Common myeloid progenitor, CD34-positive (primary cell): ENCODE results near the gene NT5C3A.
A peak's percentile ranks its signal among the peaks of the same experiment; 100 is the strongest.
"Not testable (repeated sequence)": the region's sequence is repeated elsewhere in the genome, so short reads cannot be mapped to it uniquely, and the experiment has no call there.

Source experiments
- CTCF ChIA-PET: fragments of 350-600 bp; sonication (Branson Sonifier 250); formaldehyde crosslinking; loops from one replicate; lab custom pipeline; 2021; ENCODE audit warnings: antibody characterized with exemption; lab: Charles Lee
- POLR2A ChIA-PET: fragments of 350-600 bp; sonication (Branson Sonifier 250); formaldehyde crosslinking; loops from one replicate; lab custom pipeline; 2021; ENCODE audit warnings: antibody characterized with exemption; lab: Charles Lee
- DNase-seq, 3 donors: peaks; one replicate each; pipeline versions ENCODE4 v3.0.0 to v3.0.0-alpha.2; 2013
- H3K27ac ChIP-seq, 2 experiments: 1 replicate in 1 of 2; 2 replicates in 1 of 2; pipeline ENCODE4 v1.7.0; 2013; ENCODE audit warnings: inconsistent platforms in 2 of 2, low read length in 2 of 2, mild to moderate bottlenecking in 2 of 2, low read depth in 1 of 2, moderate library complexity in 1 of 2; ENCODE audit not compliant: severe bottlenecking in 2 of 2, insufficient read depth in 1 of 2, poor library complexity in 1 of 2
- H3K27me3 ChIP-seq, 5 experiments: replicated peaks in 2 of 5; 1 replicate in 3 of 5; 2 replicates in 2 of 5; pipeline versions ENCODE4 v1.6.1 to v1.7.0; 2013; ENCODE audit warnings: low read length in 4 of 5, mild to moderate bottlenecking in 2 of 5, moderate library complexity in 2 of 5, inconsistent platforms in 1 of 5; ENCODE audit not compliant: insufficient read depth in 5 of 5, control insufficient read depth in 4 of 5
- H3K36me3 ChIP-seq, 4 experiments: 1 replicate in 2 of 4; 2 replicates in 2 of 4; pipeline versions ENCODE4 v1.6.1 to v1.7.0; 2013; ENCODE audit warnings: low read length in 3 of 4, control low read depth in 1 of 4, mild to moderate bottlenecking in 1 of 4; ENCODE audit not compliant: control insufficient read depth in 4 of 4, insufficient read depth in 4 of 4
- H3K4me1 ChIP-seq, 4 experiments: 1 replicate in 3 of 4; 2 replicates in 1 of 4; pipeline versions ENCODE4 v1.6.1 to v1.7.1; 2013; ENCODE audit warnings: low read length in 3 of 4, mild to moderate bottlenecking in 3 of 4, control low read depth in 1 of 4, inconsistent platforms in 1 of 4, moderate library complexity in 1 of 4; ENCODE audit not compliant: control insufficient read depth in 4 of 4, insufficient read depth in 4 of 4; ENCODE audit errors: control extremely low read depth in 1 of 4
- H3K4me3 ChIP-seq, 7 experiments: 1 replicate in 4 of 7; 2 replicates in 3 of 7; pipeline versions ENCODE4 v1.5.1 to v1.7.0; 2013; ENCODE audit warnings: mild to moderate bottlenecking in 7 of 7, low read length in 6 of 7, moderate library complexity in 6 of 7, inconsistent platforms in 2 of 7, low read depth in 2 of 7, control low read depth in 1 of 7; ENCODE audit not compliant: insufficient read depth in 4 of 7, control insufficient read depth in 1 of 7; ENCODE audit errors: extremely low read depth in 1 of 7
- H3K9me3 ChIP-seq, 5 experiments: 1 replicate in 4 of 5; 2 replicates in 1 of 5; pipeline versions ENCODE4 v1.6.1 to v1.7.1; 2013; ENCODE audit warnings: low read length in 4 of 5, mild to moderate bottlenecking in 2 of 5, inconsistent platforms in 1 of 5, low read depth in 1 of 5, moderate library complexity in 1 of 5; ENCODE audit not compliant: control insufficient read depth in 4 of 5, insufficient read depth in 2 of 5; ENCODE audit errors: control extremely low read depth in 1 of 5
- WGBS: methylation state at CpG from one replicate; pipeline ENCODE4 v1.1.5; 2013; ENCODE audit not compliant: insufficient coverage; 5-methylcytosine and 5-hydroxymethylcytosine counted together

The NT5C3A gene

GRCh38 chr7:33107136-33108066, 44.8 kb upstream of the NT5C3A start:
- Histone ChIP-seq H3K27me3 (no peaks in the 10 kb centered on the region), H3K9me3 (no peaks in the 10 kb centered on the region), H3K36me3 (peaks cover 3 to 15% (median 13%) of the 10 kb centered on the region in 4 experiments), H3K4me1 (peaks cover 15 to 31% (median 21%) of the 10 kb centered on the region in 4 experiments), H3K27ac (no peak overlapping the region), H3K4me3 (peak overlapping the region in 6 of 7 experiments; percentile 83 to 98 (median 92))
- peak; percentile 73 to 80 (median 78) for DNase-seq
- WGBS = 45% methylated on average over 5 of the region's 7 CpGs
- POLR2A ChIA-PET = no interaction called here
- CTCF ChIA-PET = interaction anchor here (0.6 to 5.3 kb wide), 42 partner anchors 8 to 608 kb away, joined by 3 to 51 read pairs (median 4); partner anchors contain the start of genes BBS9, FKBP9 and NT5C3A

DNA sequence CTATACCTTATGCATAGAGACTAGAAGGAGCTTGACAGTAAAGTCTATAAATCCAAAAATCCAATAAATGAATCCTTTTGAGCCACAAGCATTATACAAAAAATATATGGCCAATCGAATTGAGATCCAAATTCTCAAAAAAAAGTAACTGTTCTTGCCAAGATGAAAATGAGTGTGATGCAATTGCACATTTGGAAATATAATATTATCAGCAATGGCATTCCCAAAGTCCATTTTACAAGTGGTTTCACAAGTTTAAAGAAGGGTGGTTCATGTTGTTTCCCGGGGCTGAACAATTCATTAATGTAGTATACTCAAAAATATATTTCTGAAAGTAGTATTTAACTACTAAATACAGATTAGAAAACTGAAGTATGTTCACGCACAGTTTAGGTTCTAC, 39.3 kb upstream of the NT5C3A start:
- no peaks in the 10 kb centered on the region for H3K27me3 ChIP-seq
- CTCF ChIA-PET = interaction anchor here (1.1 to 2.8 kb wide), 4 partner anchors 10 to 255 kb away, joined by 3 to 8 read pairs (median 4); no protein-coding TSS in a partner anchor
- no peaks in the 10 kb centered on the region for H3K9me3 ChIP-seq
- H3K36me3 ChIP-seq = peaks cover 15 to 59% (median 47%) of the 10 kb centered on the region in 4 experiments
- H3K27ac ChIP-seq = no peak overlapping the region
- POLR2A ChIA-PET = interaction anchor here (1.0 kb wide), 1 partner anchor 83 kb away, joined by 4 read pairs; no protein-coding TSS in a partner anchor
- H3K4me1 ChIP-seq = peaks cover 0 to 5% (median 2%) of the 10 kb centered on the region in 4 experiments
- DNase-seq = no peak
- no CpG with 5 or more reads among the region's 3 CpGs for WGBS
- H3K4me3 ChIP-seq = no peak overlapping the region

DNA sequence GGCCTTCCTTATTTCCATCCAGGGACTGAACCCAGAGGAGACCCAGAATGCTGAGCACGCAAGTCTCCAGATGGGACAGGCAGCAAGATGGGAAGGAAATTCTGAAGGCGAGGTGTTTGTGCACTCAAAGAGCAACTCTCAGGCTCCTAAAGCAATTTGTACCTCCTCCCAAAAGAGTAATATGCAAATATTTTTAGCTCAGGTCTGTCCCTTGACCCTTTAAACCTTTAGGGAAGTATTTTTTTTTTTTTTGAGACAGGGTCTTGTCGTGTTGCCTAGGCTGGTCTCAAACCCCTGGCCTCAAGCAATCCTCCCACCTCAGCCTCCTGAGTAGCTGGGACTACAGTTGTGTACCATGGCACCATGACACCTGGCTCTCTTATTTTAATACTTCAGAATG, 38.2 kb upstream of the NT5C3A start:
- Histone ChIP-seq H3K4me3 (no peak overlapping the region), H3K4me1 (no peaks in the 10 kb centered on the region), H3K27me3 (no peaks in the 10 kb centered on the region), H3K36me3 (peaks cover 22 to 71% (median 56%) of the 10 kb centered on the region in 4 experiments), H3K9me3 (no peaks in the 10 kb centered on the region), H3K27ac (no peak overlapping the region)
- POLR2A ChIA-PET = no interaction called here
- WGBS = 78% methylated on average over 2 of the region's 3 CpGs
- CTCF ChIA-PET = interaction anchor here (1.1 to 2.8 kb wide), 4 partner anchors 9 to 254 kb away, joined by 3 to 8 read pairs (median 4); no protein-coding TSS in a partner anchor
- no peak for DNase-seq

DNA sequence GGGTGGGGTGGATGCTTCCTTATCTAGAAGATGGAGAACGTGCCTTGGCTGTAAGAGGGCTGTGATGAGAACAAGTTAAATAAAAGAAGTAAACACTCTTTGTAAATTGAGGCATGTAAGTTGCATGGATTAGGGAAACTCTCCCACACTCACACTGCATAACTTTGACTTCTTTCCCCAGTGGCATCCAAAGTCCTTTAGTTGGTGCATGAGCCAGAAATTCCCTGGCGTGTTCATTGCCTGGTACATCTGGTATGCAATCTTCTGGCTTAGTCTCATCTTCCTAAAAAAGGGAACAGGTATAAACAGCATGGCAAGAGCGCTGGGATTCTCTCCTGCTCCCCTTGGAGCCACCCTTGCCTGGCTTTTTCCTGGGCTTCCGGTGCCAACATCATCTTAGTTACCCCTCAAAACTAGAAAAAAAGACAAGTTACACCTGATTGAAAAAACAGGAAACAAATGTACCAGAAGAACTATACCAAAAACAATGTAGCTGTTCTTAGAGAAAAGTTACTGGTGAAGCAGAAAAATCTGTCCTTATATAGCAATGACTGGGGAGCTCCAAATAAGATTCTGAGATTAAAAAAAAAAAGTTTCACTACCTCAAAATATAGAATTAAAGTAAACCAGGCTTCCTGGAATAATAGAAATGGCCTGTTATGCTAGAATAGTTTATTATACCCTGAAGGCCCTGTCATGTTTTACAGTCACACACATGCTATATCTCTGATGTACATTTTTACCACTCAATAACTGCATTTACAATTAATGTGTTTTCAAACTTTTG, 36.8 kb upstream of the NT5C3A start:
- Histone ChIP-seq H3K27me3 (no peaks in the 10 kb centered on the region), H3K4me1 (no peaks in the 10 kb centered on the region), H3K36me3 (peaks cover 22 to 77% (median 58%) of the 10 kb centered on the region in 4 experiments), H3K27ac (no peak overlapping the region), H3K4me3 (no peak overlapping the region), H3K9me3 (no peaks in the 10 kb centered on the region)
- 100% methylated on average over 1 of the region's 4 CpGs for WGBS
- POLR2A ChIA-PET = no interaction called here
- DNase-seq = no peak
- CTCF ChIA-PET = interaction anchor here (0.9 to 2.8 kb wide), 3 partner anchors 8 to 252 kb away, joined by 3 to 10 read pairs (median 8); no protein-coding TSS in a partner anchor

- H3K4me3 ChIP-seq, POLR2A ChIA-PET, H3K4me1 ChIP-seq, H3K27me3 ChIP-seq, H3K9me3 ChIP-seq, DNase-seq: not testable (repeated sequence)
- 100% methylated on average over 1 of the region's 6 CpGs for WGBS
- Histone ChIP-seq H3K36me3 (peaks cover 12 to 59% (median 36%) of the 10 kb centered on the region in 4 experiments), H3K27ac (peak overlapping the region in 1 of 2 experiments; percentile 46)
- CTCF ChIA-PET = interaction anchor here (1.0 to 1.1 kb wide), 2 partner anchors 9 to 14 kb away, joined by 3 read pairs; no protein-coding TSS in a partner anchor
These were observed 32.2 kb upstream of the NT5C3A start for GRCh38 chr7:33094745-33095275.

DNA sequence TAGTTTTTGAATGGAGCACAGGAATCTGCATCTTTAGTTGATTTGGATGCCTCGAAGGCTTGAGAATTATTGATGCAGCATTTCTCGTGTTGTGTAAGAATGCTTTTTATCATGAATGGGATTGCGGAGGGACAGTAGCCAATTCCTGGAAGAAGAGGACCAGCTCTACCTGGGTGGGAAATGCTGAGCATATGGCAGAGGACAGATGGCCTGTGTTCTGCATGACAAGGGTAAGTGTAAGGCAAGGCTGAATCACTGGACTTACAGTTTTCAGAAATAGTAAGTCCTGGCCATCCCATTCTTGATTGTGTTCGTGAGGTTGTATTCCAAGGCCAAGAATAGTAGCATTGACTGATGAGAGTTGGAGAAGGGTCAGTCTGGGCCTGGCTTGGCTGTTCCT, 30.7 kb upstream of the NT5C3A start:
- H3K27me3 ChIP-seq = no peaks in the 10 kb centered on the region
- H3K9me3 ChIP-seq = no peaks in the 10 kb centered on the region
- no peak for DNase-seq
- no peak overlapping the region for H3K4me3 ChIP-seq
- ChIA-PET CTCF (no interaction called here), POLR2A (no interaction called here)
- H3K36me3 ChIP-seq = peaks cover 12 to 45% (median 28%) of the 10 kb centered on the region in 4 experiments
- H3K4me1 ChIP-seq = peaks cover 0 to 3% (median 0%) of the 10 kb centered on the region in 4 experiments
- 100% methylated on average over 4 of the region's 4 CpGs for WGBS
- no peak overlapping the region for H3K27ac ChIP-seq
